Body of pancreas (tissue), 4 donors: ENCODE results near the gene PGA3. TPM values are rescaled to one million over a fixed set of nuclear protein-coding genes. Genes with fewer than 3 reads are reported as not detected.

ENCODE experiments used
- ATAC-seq: fragments of 150-250 bp; one replicate; pipeline ENCODE4 v1.9.1; 2016
- DNase-seq, 4 donors: peaks; one replicate each; pipeline ENCODE4 v3.0.0-alpha.2; 2019
- H3K27ac ChIP-seq, 4 donors: fragments of 200-600 bp; sonication (generic); 1 replicate in 3 of 4; 2 replicates in 1 of 4; pipeline versions ENCODE4 v1.5.1 to v1.6.1; 2016 to 2019; ENCODE audit warnings: mild to moderate bottlenecking in 1 of 4, mixed read lengths in 1 of 4, moderate library complexity in 1 of 4
- H3K27me3 ChIP-seq, 2 donors: fragments of 200-600 bp; sonication (generic); one replicate each; pipeline ENCODE4 v1.6.0; 2016; ENCODE audit warnings: mild to moderate bottlenecking in 1 of 2
- H3K36me3 ChIP-seq, 2 donors: fragments of 200-600 bp; sonication (generic); replicated peaks in 1 of 2; 2 replicates each; pipeline ENCODE4 v1.5.1; 2016; ENCODE audit warnings: low read depth in 2 of 2; ENCODE audit not compliant: insufficient read depth in 1 of 2
- H3K4me1 ChIP-seq: fragments of 200-600 bp; sonication (generic); one replicate; pipeline ENCODE4 v1.6.0; 2016
- H3K4me3 ChIP-seq, 2 donors: fragments of 200-600 bp; sonication (generic); 1 replicate in 1 of 2; 2 replicates in 1 of 2; pipeline ENCODE4 v1.5.1; 2016 to 2019
- H3K9me3 ChIP-seq, 3 donors: fragments of 200-600 bp; sonication (generic); 1 replicate in 2 of 3; 2 replicates in 1 of 3; pipeline ENCODE4 v1.5.1; 2016
- POLR2A ChIP-seq, 3 donors: fragments of 450-650 bp; IDR thresholded peaks; one replicate each; pipeline ENCODE4 v1.6.1; 2016; ENCODE audit warnings: antibody characterized with exemption in 3 of 3, mild to moderate bottlenecking in 2 of 3
- WGBS, 2 donors: methylation state at CpG; one replicate each; pipeline ENCODE4 v1.1.5; 2017; 5-methylcytosine and 5-hydroxymethylcytosine counted together
- intact Hi-C: fragments of 100-400 bp; cut with DNase I; formaldehyde crosslinking; loops from one replicate; pipeline ENCODE4 v1.15.1; 2023
- total RNA-seq, 2 donors: library from RNA; depleted of rRNA; stranded (reverse); fragments of >200 nt; gene quantifications; one replicate each; pipeline ENCODE4 v1.1.0, GENCODE V29; 2016
- TF ChIP-seq, protein P1 (sequence below), 7 experiments: fragments of 450-650 bp in 4 of 7; fragments of 200-600 bp in 3 of 7; sonication (generic) in 3 of 7; IDR thresholded peaks; one replicate each; pipeline ENCODE4 v1.5.1; 2016 to 2019; ENCODE audit warnings: antibody characterized with exemption in 7 of 7

The PGA3 gene
- total RNA-seq, 2 donors from 2014 or later, result 26.4 TPM; not detected in 1

DNA sequence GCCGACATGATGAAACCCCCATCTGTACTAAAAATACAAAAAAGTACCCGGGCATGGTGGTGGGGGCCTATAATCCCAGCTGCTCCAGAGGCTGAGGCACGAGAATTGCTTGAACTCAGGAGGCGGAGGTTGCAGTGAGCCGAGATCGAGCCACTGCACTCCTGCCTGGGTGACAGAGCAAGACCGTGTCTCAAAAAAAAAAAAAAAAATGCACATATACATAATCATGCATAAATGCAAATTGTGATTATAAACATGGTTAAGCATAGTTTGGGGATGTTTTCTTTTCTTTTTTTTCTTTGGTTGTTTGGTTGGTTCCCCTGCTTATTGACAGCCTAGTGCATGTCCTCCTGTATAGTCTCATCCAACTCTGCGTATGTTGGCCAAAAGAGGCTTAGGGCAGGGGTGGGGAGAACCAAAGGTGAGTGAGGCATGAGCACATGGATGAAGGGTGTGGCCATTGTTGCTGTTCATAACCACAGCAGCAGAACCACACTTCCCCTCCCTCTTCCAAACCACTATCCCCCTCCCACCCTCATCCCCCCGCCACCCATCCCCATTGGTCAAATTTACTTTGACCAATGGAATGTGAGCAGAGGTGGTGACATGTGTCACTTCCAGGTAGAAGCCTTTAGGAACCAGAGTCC, 35.1 kb upstream of the PGA3 start:
- 86 to 94% methylated on average over 9 of the region's 9 CpGs for WGBS, 2 donors
- DNase-seq (no peak), ATAC-seq (no peak)
- Histone ChIP-seq H3K4me1 (peaks cover 10% of the 10 kb centered on the region), H3K4me3 (no peak overlapping the region), H3K36me3 (no peaks in the 10 kb centered on the region), H3K27me3 (no peaks in the 10 kb centered on the region), H3K9me3 (no peaks in the 10 kb centered on the region), H3K27ac (no peak overlapping the region)
- intact Hi-C loops, result loop anchor here (5.0 kb wide), 1 partner anchor 36 kb away; no protein-coding TSS in a partner anchor
- TF ChIP-seq, protein P1, sequence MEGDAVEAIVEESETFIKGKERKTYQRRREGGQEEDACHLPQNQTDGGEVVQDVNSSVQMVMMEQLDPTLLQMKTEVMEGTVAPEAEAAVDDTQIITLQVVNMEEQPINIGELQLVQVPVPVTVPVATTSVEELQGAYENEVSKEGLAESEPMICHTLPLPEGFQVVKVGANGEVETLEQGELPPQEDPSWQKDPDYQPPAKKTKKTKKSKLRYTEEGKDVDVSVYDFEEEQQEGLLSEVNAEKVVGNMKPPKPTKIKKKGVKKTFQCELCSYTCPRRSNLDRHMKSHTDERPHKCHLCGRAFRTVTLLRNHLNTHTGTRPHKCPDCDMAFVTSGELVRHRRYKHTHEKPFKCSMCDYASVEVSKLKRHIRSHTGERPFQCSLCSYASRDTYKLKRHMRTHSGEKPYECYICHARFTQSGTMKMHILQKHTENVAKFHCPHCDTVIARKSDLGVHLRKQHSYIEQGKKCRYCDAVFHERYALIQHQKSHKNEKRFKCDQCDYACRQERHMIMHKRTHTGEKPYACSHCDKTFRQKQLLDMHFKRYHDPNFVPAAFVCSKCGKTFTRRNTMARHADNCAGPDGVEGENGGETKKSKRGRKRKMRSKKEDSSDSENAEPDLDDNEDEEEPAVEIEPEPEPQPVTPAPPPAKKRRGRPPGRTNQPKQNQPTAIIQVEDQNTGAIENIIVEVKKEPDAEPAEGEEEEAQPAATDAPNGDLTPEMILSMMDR (IDR thresholded peaks at IDR 0.05), result no peak
- no peak for TF ChIP-seq POLR2A (IDR thresholded peaks at IDR 0.05)

DNA sequence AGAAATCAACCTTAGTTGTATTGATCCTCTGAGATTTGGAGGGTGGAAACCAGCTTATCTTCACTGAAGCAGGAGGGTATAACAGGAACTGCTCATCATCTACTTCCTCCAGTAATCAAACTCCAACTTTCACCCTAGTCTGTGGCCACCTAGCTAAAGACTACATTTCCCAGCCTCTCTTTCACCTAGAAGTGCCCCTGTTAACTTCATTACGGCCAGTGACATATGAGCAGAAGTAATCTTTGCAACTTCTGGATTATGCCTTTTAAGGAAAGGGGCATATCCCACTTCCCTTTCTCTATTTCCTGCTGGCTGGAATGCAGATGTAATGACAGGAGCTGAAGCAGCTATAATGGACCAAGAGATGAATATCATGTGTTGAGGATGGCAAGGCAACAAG, 34.5 kb upstream of the PGA3 start:
- H3K27ac ChIP-seq, result no peak overlapping the region
- intact Hi-C loops, result loop anchor here (5.0 kb wide), 1 partner anchor 36 kb away; no protein-coding TSS in a partner anchor
- no peaks in the 10 kb centered on the region for H3K36me3 ChIP-seq
- DNase-seq (no peak), ATAC-seq (no peak)
- H3K9me3 ChIP-seq, result no peaks in the 10 kb centered on the region
- H3K4me1 ChIP-seq, result peaks cover 15% of the 10 kb centered on the region
- 92 to 93% methylated on average over 1 of the region's 1 CpG for WGBS, 2 donors
- H3K27me3 ChIP-seq, result no peaks in the 10 kb centered on the region
- H3K4me3 ChIP-seq, result no peak overlapping the region
- no peak for TF ChIP-seq POLR2A (IDR thresholded peaks at IDR 0.05)
- TF ChIP-seq, protein P1 (IDR thresholded peaks at IDR 0.05), result no peak

DNA sequence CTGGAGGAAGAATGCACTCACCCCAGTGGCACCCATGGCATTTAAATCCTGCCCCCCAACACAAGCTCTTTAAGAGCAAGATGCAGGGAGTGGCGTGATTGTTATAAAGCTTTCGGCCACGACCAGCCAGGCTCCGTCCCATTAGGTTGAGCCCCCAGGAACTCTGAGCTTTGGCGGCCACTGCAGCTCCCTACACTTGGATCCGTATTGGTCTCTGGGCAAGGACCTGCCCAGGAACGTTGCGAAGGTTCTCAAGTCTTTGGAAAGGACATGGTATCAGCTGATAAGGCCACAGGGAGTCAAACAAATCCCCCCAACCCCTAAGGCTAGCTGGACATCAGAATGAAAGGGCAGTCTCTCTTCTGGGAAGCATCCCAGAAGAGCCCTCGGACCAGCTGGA, 32.7 kb upstream of the PGA3 start:
- Histone ChIP-seq H3K27me3 (no peaks in the 10 kb centered on the region), H3K36me3 (no peaks in the 10 kb centered on the region), H3K4me1 (peaks cover 22% of the 10 kb centered on the region), H3K27ac (no peak overlapping the region), H3K9me3 (no peaks in the 10 kb centered on the region), H3K4me3 (no peak overlapping the region)
- intact Hi-C loops, result no loop called here
- TF ChIP-seq, protein P1 (IDR thresholded peaks at IDR 0.05), result no peak
- TF ChIP-seq POLR2A (IDR thresholded peaks at IDR 0.05), result no peak
- 85 to 86% methylated on average over 6 to 9 of the region's 9 CpGs for WGBS, 2 donors
- no peak for DNase-seq
- ATAC-seq, result no peak

DNA sequence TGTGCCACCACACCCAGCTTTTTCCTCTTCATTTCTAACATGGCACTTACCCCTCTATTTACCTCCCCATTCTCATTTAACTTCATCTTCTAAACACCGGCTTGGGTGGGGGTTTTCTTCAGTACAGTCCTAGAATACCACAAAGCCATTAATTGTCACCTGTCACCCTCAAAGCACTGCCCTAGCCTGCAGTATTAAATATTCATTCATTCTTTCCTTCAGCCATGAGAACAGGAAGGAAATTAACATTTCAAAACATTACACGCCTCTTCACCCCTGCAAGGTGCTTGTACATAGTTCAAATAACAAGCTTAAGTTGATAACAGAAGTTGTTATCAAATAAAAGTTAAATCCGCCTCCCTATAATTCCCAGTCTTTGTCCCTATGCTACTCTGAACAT, 31.4 kb upstream of the PGA3 start:
- Histone ChIP-seq H3K4me3 (no peak overlapping the region), H3K4me1 (peaks cover 22% of the 10 kb centered on the region), H3K36me3 (no peaks in the 10 kb centered on the region), H3K27me3 (no peaks in the 10 kb centered on the region), H3K27ac (no peak overlapping the region), H3K9me3 (no peaks in the 10 kb centered on the region)
- whole genome bisulfite sequencing, 2 donors, result 65 to 69% methylated on average over 3 of the region's 3 CpGs
- no peak for ATAC-seq
- TF ChIP-seq POLR2A (IDR thresholded peaks at IDR 0.05), result no peak
- DNase-seq, result no peak
- intact Hi-C loops, result no loop called here

DNA sequence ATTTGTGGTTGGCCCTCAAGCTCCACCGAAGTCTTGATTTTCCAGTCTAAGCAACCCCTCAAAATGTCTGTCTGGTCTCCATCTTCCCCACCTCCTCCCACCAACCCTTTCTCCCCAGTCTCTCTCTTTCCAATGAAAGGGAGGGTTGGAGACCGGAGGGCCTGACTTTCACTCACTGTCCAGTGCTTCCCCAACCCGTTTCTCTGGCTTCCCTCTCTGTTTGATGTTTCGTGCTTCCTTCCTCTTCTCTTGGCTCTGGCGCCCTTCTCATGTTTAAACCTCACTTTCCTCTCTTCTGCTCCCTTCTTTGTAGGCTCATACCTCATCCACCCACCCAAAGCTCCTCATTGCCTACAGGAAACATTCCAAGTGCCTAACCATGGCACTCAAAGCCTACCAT, 31.0 kb upstream of the PGA3 start:
- Histone ChIP-seq H3K36me3 (no peaks in the 10 kb centered on the region), H3K4me3 (no peak overlapping the region), H3K27me3 (no peaks in the 10 kb centered on the region), H3K9me3 (no peaks in the 10 kb centered on the region), H3K4me1 (peaks cover 22% of the 10 kb centered on the region), H3K27ac (no peak overlapping the region)
- intact Hi-C loops, result no loop called here
- ATAC-seq (no peak), DNase-seq (no peak)
- no peak for TF ChIP-seq POLR2A (IDR thresholded peaks at IDR 0.05)
- TF ChIP-seq, protein P1 (IDR thresholded peaks at IDR 0.05), result no peak
- WGBS, 2 donors, result 74 to 84% methylated on average over 5 of the region's 5 CpGs
